ENCODE data around the gene ZFPL1.

Gene ZFPL1

DNA sequence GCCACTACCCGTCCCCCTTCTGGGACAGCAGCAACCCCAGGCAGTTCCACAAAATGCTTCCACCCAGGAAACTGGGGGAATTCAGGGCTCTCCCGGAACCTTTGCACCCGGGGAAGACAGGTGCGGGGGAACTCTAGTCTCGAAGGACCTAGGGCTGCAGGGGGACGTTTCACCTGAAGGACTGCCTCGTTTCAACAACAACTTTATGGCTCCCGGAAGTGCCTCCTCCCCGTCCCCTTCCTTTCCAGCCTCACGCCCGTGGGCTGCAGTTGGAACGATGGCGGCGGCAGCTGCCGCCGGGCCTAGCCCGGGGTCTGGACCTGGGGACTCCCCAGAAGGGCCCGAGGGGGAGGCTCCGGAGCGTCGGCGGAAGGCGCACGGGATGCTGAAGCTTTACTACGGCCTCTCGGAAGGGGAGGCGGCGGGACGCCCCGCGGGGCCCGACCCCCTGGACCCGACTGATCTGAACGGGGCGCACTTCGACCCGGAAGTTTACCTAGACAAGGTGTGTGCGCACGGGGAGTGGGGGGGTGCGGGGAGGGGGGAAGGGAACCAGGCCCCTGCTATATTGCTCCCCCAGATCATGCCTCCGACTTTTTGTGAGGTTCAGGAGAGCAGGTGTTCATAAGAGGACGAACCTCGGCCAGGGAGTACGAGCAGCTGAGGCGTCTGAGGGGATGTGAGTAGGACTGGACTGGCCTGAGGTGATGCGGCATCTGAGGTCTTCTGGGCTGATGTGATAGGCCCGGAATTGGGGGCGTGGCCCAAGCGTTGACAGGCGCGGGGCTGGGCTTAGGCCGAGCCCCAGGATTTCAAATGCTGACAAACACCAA is 12.2 kb downstream of the ZFPL1 start, which contains the start of gene VPS51:
TSS of gene VPS51 (plus strand) at position 241 of the 833 bp plus-strand sequence. CDS start at position 278, 37 bp downstream.
- DNase-seq: peak; percentile 84

GRCh38 chr11:65096926-65097325 is 12.9 kb downstream of the ZFPL1 start:
- DNase-seq: no peak

- no peak for DNase-seq
Measured at GRCh38 chr11:65100674-65101350, 16.8 kb downstream of the ZFPL1 start.

- no peak for DNase-seq
Measured at GRCh38 chr11:65102142-65103095, 18.4 kb downstream of the ZFPL1 start.

DNA sequence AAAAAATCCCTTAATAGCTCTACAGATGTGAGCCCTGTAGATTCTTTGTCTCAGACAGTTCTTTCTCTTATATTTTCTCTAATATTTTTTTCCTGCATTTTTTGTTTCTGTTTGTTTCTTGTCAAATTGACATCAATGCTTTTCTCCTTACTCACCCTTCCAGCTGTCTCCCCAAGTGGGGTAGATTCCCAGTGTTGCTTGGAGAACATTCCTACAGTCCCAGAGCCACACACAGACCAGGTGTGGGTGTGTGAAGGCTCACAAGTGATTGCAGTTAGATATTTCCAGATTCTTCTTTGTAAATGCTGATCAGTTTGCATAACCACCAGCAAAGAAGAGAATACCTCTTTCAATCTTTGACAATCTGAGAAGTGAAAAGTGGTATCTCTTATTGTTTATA is 19.5 kb downstream of the ZFPL1 start:
- no peak for DNase-seq

DNA sequence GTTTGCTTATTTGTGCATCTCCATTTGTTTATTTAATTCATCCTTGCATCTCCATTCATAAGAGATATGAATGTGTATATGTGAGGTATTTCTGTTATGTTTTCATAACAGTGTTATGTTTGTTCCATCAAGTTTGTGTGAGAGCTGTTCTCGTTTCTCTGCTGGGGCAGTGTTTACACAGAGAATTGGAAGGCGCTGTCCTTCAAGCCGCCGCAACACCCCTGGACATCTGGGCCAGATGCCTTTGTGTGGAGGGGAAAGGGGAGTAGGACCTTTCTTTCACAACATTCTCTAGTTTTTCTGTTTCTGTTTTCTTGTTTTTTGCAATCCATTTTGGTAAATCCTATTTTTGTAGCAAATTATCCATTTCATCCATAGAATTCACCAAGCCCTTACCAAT is 20.6 kb downstream of the ZFPL1 start:
- DNase-seq: no peak

- DNase-seq: no peak
Measured at GRCh38 chr11:65107078-65107477, 23.1 kb downstream of the ZFPL1 start.

- DNase-seq: no peak
Measured at GRCh38 chr11:65107751-65108468, 23.9 kb downstream of the ZFPL1 start.

DNA sequence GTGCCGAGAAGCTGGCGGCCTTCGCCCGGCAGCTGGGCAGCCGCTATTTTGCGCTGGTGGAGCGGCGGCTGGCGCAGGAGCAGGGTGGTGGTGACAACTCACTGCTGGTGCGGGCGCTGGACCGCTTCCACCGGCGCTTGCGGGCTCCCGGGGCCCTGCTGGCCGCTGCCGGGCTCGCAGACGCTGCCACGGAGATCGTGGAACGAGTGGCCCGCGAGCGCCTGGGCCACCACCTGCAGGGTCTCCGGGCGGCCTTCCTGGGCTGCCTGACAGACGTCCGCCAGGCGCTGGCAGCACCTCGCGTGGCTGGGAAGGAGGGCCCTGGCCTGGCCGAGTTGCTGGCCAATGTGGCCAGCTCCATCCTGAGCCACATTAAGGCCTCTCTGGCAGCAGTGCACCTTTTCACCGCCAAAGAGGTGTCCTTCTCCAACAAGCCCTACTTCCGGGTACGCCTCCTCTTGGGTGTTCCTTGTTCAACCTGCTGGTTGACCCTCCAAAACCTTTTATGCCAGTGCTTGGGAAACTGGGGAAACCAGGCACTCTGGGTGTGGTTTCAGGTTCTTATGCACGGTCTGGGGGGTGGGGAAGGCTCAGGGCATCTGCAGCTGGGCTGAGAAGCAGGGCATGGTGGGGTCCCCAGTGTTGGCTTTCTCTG is 24.6 kb downstream of the ZFPL1 start:
- no peak for DNase-seq

- no peak for DNase-seq
Measured at GRCh38 chr11:65109231-65110198, 25.5 kb downstream of the ZFPL1 start.

DNA sequence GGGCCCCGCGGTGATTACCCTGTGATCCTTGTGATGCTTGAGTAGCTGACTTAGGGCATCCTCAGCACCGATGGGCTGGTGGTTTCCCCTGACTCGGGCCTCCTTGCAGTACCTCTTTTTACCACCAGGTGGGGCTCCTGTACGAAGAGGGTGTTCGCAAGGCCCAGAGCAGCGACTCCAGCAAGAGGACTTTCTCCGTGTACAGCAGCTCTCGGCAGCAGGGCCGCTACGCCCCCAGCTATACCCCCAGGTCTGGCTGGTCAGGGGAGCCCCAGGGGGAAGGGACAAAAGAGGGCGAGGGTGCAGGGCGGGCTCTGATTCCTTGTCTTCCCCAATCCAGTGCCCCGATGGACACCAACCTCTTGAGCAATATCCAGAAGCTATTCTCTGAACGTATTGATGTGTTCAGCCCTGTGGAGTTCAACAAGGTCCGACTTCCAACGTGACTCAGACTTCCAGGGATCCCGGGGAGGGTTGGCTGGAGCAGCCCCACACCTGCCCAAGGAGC is 26.4 kb downstream of the ZFPL1 start:
- peak; percentile 72 for DNase-seq

- no peak for DNase-seq
Measured at GRCh38 chr11:65111159-65111743, 27.2 kb downstream of the ZFPL1 start.

- DNase-seq: peak; percentile 98
Measured at GRCh38 chr11:65111744-65112545, 27.9 kb downstream of the ZFPL1 start, which contains the start of gene TM7SF2. Gene TM7SF2 (plus strand): TSS chr11:65111872. CDS start chr11:65112016, 144 bp downstream.

GRCh38 chr11:65112546-65113360 is 28.7 kb downstream of the ZFPL1 start:
- DNase-seq: peak; percentile 63

DNA sequence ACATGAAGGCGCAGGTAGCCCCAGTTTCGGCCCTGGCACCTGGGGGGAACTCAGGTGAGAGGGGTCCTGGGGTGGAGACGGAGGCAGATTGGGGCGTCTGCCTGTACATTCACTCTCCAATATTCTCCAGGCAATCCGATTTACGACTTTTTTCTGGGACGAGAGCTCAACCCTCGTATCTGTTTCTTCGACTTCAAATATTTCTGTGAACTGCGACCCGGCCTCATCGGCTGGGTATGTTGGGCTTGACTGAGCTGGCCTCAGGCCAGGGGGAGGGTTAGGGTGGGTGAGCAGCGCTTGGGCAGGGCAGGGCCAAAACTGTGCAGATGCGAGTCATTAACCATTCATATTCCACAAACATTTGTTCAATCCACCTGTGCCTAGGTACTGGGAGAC is 29.3 kb downstream of the ZFPL1 start:
- no peak for DNase-seq

- no peak for DNase-seq
Measured at GRCh38 chr11:65113839-65114238, 29.8 kb downstream of the ZFPL1 start.

- no peak for DNase-seq
Measured at GRCh38 chr11:65114538-65115171, 30.6 kb downstream of the ZFPL1 start.
